A673 (cell line): ENCODE results near the gene CDK5RAP2. TPM values are rescaled to one million over a fixed set of nuclear protein-coding genes. Genes with fewer than 3 reads are reported as not detected.
"Not testable (repeated sequence)": the region's sequence is repeated elsewhere in the genome, so short reads cannot be mapped to it uniquely, and the experiment has no call there.

ENCODE experiments used
- Bru-seq: library from RNA; stranded (reverse); fragments of 400-500 nt; gene quantifications from one replicate; lab custom pipeline; 2021; lab: Mats Ljungman, UMichigan
- BruChase-seq, 2 experiments: library from RNA; stranded (reverse); fragments of 400-500 nt; gene quantifications; one replicate each; lab custom pipeline; 2021; lab: Mats Ljungman, UMichigan
- BruUV-seq: library from RNA; stranded (reverse); fragments of 400-500 nt; replicated peaks from 2 replicates; lab custom pipeline; 2021; lab: Mats Ljungman, UMichigan
- CTCF ChIA-PET: fragments of 300-600 bp; sonication (Branson Sonifier 250); formaldehyde crosslinking; loops from one replicate; lab custom pipeline; 2022; ENCODE audit warnings: antibody characterized with exemption; lab: Charles Lee
- POLR2A ChIA-PET: fragments of 300-600 bp; sonication (Branson Sonifier 250); formaldehyde crosslinking; loops from one replicate; lab custom pipeline; 2022; ENCODE audit warnings: antibody characterized with exemption; ENCODE audit not compliant: low non-redundant PET; lab: Charles Lee
- DNase-seq: peaks from one replicate; pipeline ENCODE4 v3.0.0-alpha.2; 2015; ENCODE audit warnings: low spot score
- H3K27ac ChIP-seq: fragments of 200-600 bp; sonication (generic); 2 replicates; pipeline ENCODE4 v1.5.1; 2016; ENCODE audit warnings: mixed run types, low read depth, mild to moderate bottlenecking, mixed read lengths, antibody characterized with exemption, low read length; ENCODE audit not compliant: poor library complexity, severe bottlenecking
- H3K27me3 ChIP-seq: fragments of 200-600 bp; sonication (generic); replicated peaks from 2 replicates; pipeline ENCODE4 v1.6.1; 2017; ENCODE audit warnings: mixed run types, low read depth, mild to moderate bottlenecking, mixed read lengths, antibody characterized with exemption, low read length; ENCODE audit not compliant: insufficient read depth, poor library complexity
- H3K36me3 ChIP-seq: fragments of 200-600 bp; sonication (generic); 2 replicates; pipeline ENCODE4 v1.6.1; 2016; ENCODE audit warnings: mixed run types, mild to moderate bottlenecking, mixed read lengths, antibody characterized with exemption, low read length; ENCODE audit not compliant: insufficient read depth, poor library complexity, severe bottlenecking
- H3K4me1 ChIP-seq: fragments of 200-600 bp; sonication (generic); 2 replicates; pipeline ENCODE4 v1.6.1; 2017; ENCODE audit warnings: mixed run types, mild to moderate bottlenecking, mixed read lengths, antibody characterized with exemption, low read length; ENCODE audit not compliant: insufficient read depth, poor library complexity, severe bottlenecking
- H3K4me3 ChIP-seq: fragments of 200-600 bp; sonication (generic); 2 replicates; pipeline ENCODE4 v1.5.1; 2016; ENCODE audit warnings: low read depth, mixed run types, mild to moderate bottlenecking, mixed read lengths, low read length; ENCODE audit not compliant: poor library complexity, severe bottlenecking
- H3K9me3 ChIP-seq: fragments of 200-600 bp; sonication (generic); 2 replicates; pipeline ENCODE4 v1.6.1; 2016; ENCODE audit warnings: mixed run types, low read depth, mild to moderate bottlenecking, mixed read lengths, antibody characterized with exemption, low read length; ENCODE audit not compliant: poor library complexity, severe bottlenecking
- EZH2 ChIP-seq: fragments of 200-600 bp; sonication (generic); IDR thresholded peaks from 2 replicates; pipeline ENCODE4 v1.6.1; 2017; ENCODE audit warnings: borderline replicate concordance, low read depth, mild to moderate bottlenecking, mixed read lengths, antibody characterized with exemption, low read length; ENCODE audit not compliant: poor library complexity, severe bottlenecking
- intact Hi-C: fragments of 100-400 bp; cut with micrococcal nuclease; formaldehyde crosslinking; loops from one replicate; pipeline ENCODE4 v1.10.0; 2022; ENCODE audit not compliant: unreplicated experiment
- long read RNA-seq: library from polyadenylated mRNA; stranded (forward); transcript quantifications from one replicate; pipeline ENCODE4 v2.0.0, GENCODE V29; 2022
- total RNA-seq: library from RNA; stranded (reverse); gene quantifications from 2 replicates; pipeline ENCODE4 v1.2.3, GENCODE V29; 2021
- TF ChIP-seq, protein P1 (sequence below): fragments of 300-800, 200-600 bp; sonication (generic); conservative IDR thresholded peaks from 2 replicates; pipeline ENCODE4 v1.5.1; 2017; ENCODE audit warnings: low read depth, mild to moderate bottlenecking, antibody characterized with exemption, low read length, moderate library complexity, mixed read lengths

Gene CDK5RAP2
- total RNA-seq, result 94.5 and 97.0 TPM in 2 replicates
- percentile 91 among the genes with signal in this experiment for Bru-seq, nascent RNA
- percentile 89 among the genes with signal in this experiment for BruChase-seq, experiment 1, labeled RNA remaining after a 2-hour chase
- percentile 85 among the genes with signal in this experiment for BruChase-seq, experiment 2, labeled RNA remaining after a 6-hour chase
- long read RNA-seq, full-length matches to known transcripts, result 9 of 37 reads
- long read RNA-seq, partial matches to known transcripts, result 20 of 37 reads
- long read RNA-seq, other reads (novel, unspliced or antisense), result 8 of 37 reads

DNA sequence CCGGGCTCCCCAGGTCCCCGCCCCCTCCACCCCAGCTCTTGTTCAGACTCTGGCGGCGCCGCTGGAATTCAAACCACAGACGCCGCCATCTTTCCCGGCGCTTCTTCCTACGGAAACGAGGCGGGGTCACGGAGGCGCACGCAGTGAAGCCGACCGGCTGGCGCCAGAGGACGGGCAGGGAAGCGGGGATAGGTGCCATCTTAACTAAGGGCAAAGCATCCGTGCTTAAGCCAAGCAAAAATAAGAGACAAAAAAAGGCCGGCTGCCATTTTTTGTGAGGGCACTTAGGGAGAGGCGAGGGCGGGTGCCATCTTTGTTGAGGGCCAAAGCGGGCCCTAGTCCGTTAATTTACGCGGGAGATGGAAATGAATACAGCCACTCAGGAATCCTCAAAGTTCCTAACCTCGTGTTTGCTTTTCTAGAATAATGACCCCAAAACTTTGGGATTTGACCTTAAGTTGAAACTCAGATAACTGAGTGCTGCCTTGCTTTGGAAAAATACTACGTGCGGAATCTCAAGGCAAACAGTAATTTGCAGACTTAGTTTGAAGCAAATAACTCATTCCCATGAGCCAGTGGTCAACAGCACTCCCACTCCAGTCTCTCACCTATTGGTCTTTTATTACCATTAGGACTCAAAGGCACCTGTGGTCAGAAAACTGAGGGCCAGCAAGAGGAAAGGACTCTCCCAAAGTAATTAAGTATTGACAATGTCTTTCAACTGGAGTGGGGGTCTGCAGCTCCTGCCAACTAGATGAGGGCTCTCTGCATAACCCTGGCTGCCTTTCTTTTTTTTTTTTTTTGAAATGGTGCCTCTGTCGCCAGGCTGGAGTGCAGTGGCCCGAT lies at the start of gene CDK5RAP2:
Gene CDK5RAP2, minus strand, starts transcription at position 117 of the 846 bp plus-strand sequence. CDS start 189 bp downstream, outside the sequence.
- ChIA-PET POLR2A (no interaction called here), CTCF (no interaction called here)
- Histone ChIP-seq H3K9me3 (no peaks in the 10 kb centered on the region), H3K4me1 (peaks cover 15% of the 10 kb centered on the region), H3K27me3 (no peaks in the 10 kb centered on the region), H3K27ac (peak within 1 kb of the TSS; percentile 89), H3K36me3 (peaks cover 3% of the 10 kb centered on the region), H3K4me3 (peak within 1 kb of the TSS; percentile 85)
- BruUV-seq, result TSS peak; percentile 85
- no peak for TF ChIP-seq EZH2
- TF ChIP-seq, protein P1, sequence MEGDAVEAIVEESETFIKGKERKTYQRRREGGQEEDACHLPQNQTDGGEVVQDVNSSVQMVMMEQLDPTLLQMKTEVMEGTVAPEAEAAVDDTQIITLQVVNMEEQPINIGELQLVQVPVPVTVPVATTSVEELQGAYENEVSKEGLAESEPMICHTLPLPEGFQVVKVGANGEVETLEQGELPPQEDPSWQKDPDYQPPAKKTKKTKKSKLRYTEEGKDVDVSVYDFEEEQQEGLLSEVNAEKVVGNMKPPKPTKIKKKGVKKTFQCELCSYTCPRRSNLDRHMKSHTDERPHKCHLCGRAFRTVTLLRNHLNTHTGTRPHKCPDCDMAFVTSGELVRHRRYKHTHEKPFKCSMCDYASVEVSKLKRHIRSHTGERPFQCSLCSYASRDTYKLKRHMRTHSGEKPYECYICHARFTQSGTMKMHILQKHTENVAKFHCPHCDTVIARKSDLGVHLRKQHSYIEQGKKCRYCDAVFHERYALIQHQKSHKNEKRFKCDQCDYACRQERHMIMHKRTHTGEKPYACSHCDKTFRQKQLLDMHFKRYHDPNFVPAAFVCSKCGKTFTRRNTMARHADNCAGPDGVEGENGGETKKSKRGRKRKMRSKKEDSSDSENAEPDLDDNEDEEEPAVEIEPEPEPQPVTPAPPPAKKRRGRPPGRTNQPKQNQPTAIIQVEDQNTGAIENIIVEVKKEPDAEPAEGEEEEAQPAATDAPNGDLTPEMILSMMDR, result no peak
- DNase-seq, result peak; percentile 99
- intact Hi-C loops, result no loop called here

DNA sequence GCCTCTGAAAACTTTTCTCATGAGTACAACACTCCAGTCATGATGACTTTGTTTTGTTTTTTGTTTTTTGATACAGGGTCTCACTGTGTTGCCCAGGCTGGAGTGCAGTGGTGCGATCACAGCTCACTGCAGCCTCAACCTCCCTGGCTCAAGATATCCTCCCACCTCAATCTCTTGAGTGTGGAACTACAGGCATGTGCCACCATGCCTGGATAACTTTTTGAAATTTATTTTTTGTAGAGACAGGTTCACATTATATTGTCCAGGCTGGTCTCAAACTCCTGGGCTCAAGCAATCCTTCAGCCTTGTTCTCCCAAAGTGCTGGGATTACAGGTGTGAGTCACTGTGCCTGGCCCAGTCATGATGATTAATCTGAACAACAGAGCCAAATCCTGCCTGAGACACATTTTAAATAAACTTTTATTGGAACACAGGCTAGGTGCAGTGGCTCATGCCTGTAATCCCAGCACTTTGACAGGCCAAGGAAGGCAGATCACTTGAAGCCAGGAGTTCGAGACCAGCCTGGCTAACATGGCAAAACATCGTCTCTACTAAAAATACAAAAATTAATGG lies 49.0 kb upstream of the CDK5RAP2 start:
- H3K9me3 ChIP-seq, BruUV-seq, CTCF ChIA-PET, DNase-seq, H3K4me3 ChIP-seq, H3K27me3 ChIP-seq, H3K36me3 ChIP-seq, H3K27ac ChIP-seq: not testable (repeated sequence)
- intact Hi-C loops, result loop anchor here (10.0 kb wide), 1 partner anchor 446 kb away; the partner anchor contains the start of gene CNTRL
- peaks cover 11% of the 10 kb centered on the region for H3K4me1 ChIP-seq
- POLR2A ChIA-PET, result interaction anchor here (0.6 kb wide), 1 partner anchor 17 kb away, joined by 3 read pairs; no protein-coding TSS in a partner anchor

DNA sequence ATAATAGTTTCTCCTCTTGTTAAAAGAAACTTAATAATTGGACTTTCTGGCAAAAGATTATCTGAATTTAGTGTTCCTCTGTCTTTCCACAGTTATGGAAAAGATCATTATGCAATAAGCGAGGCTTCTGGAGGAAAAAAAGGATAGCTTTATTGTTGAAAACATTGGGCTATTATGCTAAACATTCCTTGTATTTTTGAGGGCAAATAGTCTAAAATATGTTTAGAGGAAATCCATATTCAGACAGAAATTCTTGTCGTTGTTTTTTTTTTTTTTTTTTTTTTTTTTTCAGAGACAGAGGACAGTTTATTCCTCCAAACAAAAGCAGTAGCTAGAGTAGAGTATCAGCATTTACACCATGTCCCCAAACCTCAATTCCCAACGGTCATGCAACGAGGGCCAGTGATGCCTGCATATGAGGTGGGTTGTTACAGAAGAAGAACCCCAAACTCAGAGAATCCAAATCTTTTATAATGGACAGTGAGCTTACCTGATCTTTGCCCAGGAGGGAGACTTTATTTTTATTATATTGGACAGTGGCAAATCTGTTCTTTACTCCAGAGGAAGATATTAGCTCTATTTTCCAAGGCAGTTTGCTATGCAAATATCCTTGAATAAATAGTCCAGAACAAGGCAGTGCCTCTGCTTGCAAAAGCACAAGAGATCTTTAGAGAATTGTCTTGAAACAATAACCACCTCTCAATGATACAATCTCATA lies 48.4 kb upstream of the CDK5RAP2 start:
- BruUV-seq, result no TSS peak
- no peak for DNase-seq
- ChIA-PET POLR2A (interaction anchor here (0.6 kb wide), 1 partner anchor 18 kb away, joined by 3 read pairs; no protein-coding TSS in a partner anchor), CTCF (no interaction called here)
- H3K27me3 ChIP-seq, result no peaks in the 10 kb centered on the region
- H3K4me3 ChIP-seq, result no peak overlapping the region
- no peak overlapping the region for H3K27ac ChIP-seq
- H3K36me3 ChIP-seq, result no peaks in the 10 kb centered on the region
- intact Hi-C loops, result loop anchor here (10.0 kb wide), 1 partner anchor 446 kb away; the partner anchor contains the start of gene CNTRL
- H3K4me1 ChIP-seq, result peaks cover 11% of the 10 kb centered on the region
- TF ChIP-seq EZH2, result no peak
- TF ChIP-seq, protein P1, result no peak
- H3K9me3 ChIP-seq, result no peaks in the 10 kb centered on the region
